Natural killer cell (primary cell): ENCODE data around the gene BAHCC1. TPM values are rescaled to one million over a fixed set of nuclear protein-coding genes. Genes with fewer than 3 reads are reported as not detected.

Experiments used
- ATAC-seq, 3 donors: fragments of 150-1000 bp in 2 of 3; fragments of 200-7000 bp in 1 of 3; cut with Tn5 transposase; 1 replicate in 1 of 3; 2 replicates in 2 of 3; pipeline ENCODE4 v1.10.0; 2021; ENCODE audit warnings: mild to moderate bottlenecking in 2 of 3, moderate library complexity in 2 of 3
- DNase-seq, 2 donors: peaks; one replicate each; pipeline versions ENCODE4 v3.0.0 to v3.0.0-alpha.2; 2013 to 2021; ENCODE audit warnings: mixed read lengths in 1 of 2
- H3K27ac ChIP-seq: one replicate; pipeline ENCODE4 v1.5.1; 2013; ENCODE audit warnings: mild to moderate bottlenecking, low read length
- H3K27me3 ChIP-seq: one replicate; pipeline ENCODE4 v1.6.1; 2013; ENCODE audit warnings: low read length; ENCODE audit not compliant: control insufficient read depth, insufficient read depth
- H3K36me3 ChIP-seq: one replicate; pipeline ENCODE4 v1.6.1; 2013; ENCODE audit warnings: low read length; ENCODE audit not compliant: control insufficient read depth, insufficient read depth
- H3K4me1 ChIP-seq: one replicate; pipeline ENCODE4 v1.6.1; 2013; ENCODE audit warnings: low read length; ENCODE audit not compliant: control insufficient read depth, insufficient read depth
- H3K4me3 ChIP-seq: one replicate; pipeline ENCODE4 v1.5.1; 2013; ENCODE audit warnings: low read length
- H3K9me3 ChIP-seq: one replicate; pipeline ENCODE4 v1.6.1; 2013; ENCODE audit warnings: low read length; ENCODE audit not compliant: control insufficient read depth, insufficient read depth
- H3K27ac Mint-ChIP-seq, 2 donors: one replicate each; pipeline ENCODE4 v1.8.0; 2022; ENCODE audit warnings: mild to moderate bottlenecking in 2 of 2, mixed read lengths in 2 of 2, moderate library complexity in 1 of 2
- H3K27me3 Mint-ChIP-seq, 2 donors: one replicate each; pipeline ENCODE4 v1.8.0; 2022; ENCODE audit warnings: low read depth in 2 of 2, mixed read lengths in 2 of 2
- H3K36me3 Mint-ChIP-seq: one replicate; pipeline ENCODE4 v1.8.0; 2022; ENCODE audit warnings: mixed read lengths
- H3K4me1 Mint-ChIP-seq, 2 donors: one replicate each; pipeline ENCODE4 v1.8.0; 2022; ENCODE audit warnings: mixed read lengths in 2 of 2
- H3K4me3 Mint-ChIP-seq: one replicate; pipeline ENCODE4 v1.8.0; 2022; ENCODE audit warnings: mild to moderate bottlenecking, moderate library complexity, mixed read lengths
- H3K9me3 Mint-ChIP-seq, 2 donors: one replicate each; pipeline ENCODE4 v1.8.0; 2022; ENCODE audit warnings: mixed read lengths in 2 of 2
- WGBS: methylation state at CpG from one replicate; pipeline ENCODE4 v1.1.7; 2013; ENCODE audit warnings: missing lambda C conversion rate; ENCODE audit not compliant: insufficient coverage; 5-methylcytosine and 5-hydroxymethylcytosine counted together
- intact Hi-C: fragments of 100-400 bp; cut with micrococcal nuclease; formaldehyde crosslinking; loops from one replicate; pipeline ENCODE4 v1.14.2; 2022
- total RNA-seq, 4 donors: library from RNA; stranded (reverse); fragments of 120-200 nt in 1 of 4; gene quantifications; one replicate each; pipeline versions ENCODE4 v1.2.3 to v1.2.4, GENCODE V29; 2013 to 2022
- TF ChIP-seq, protein P1 (sequence below): fragments of 200-600 bp; IDR thresholded peaks from one replicate; pipeline ENCODE4 v1.8.0; 2022; ENCODE audit warnings: antibody characterized with exemption

BAHCC1 gene
- total RNA-seq, 3 donors from 2014 or later (not counting 1 experiment from before 2014, with no cell fraction given) = 2.9 to 17.3 (median 5.7) TPM

DNA sequence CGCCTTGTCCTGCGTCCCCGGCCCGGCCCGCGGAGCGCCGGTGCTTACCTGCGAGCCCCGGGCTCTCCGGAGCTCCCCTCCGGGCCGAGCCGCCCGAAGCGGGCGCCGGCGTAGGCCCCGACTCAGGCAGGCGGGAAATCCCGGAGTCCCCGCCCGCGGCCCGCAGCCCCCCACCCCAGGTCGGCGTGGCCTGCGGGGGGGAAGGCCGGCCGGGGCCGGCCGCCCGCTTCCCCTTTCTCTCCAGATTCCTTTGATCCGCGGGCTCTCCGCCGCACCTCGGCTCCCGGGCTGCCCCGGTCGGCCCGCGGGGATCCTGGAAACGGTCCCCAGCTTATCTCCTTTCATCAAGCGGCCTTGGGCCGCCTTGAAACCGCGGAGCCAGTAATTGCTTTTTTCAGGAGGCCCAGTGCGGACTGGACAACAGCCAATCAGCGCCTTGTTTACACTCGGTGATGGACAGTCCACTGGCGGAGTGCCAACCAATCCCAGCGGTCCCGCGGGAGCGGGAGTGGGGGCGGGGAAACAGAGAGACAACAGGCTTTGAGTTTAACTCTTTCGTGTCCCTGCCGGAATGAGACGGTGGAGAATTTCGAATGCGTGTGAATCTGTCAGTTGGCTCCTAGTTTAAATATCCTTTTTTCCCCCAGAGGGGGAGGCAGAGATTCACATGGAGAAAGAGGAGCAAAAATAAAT lies 1.4 kb upstream of the BAHCC1 start:
- peak; percentile 33 to 59 (median 40) for ATAC-seq

GRCh38 chr17:81394377-81394920 lies 808 bp upstream of the BAHCC1 start:
- intact Hi-C loops = loop anchor here (2.0 kb wide), 1 partner anchor 48 kb away; no protein-coding TSS in a partner anchor
- H3K36me3 Mint-ChIP-seq = no peaks in the 10 kb centered on the region
- ATAC-seq (no peak), DNase-seq (no peak)
- Histone ChIP-seq H3K4me3 (no peak overlapping the region), H3K36me3 (no peaks in the 10 kb centered on the region), H3K9me3 (no peaks in the 10 kb centered on the region), H3K27me3 (peaks cover 46% of the 10 kb centered on the region), H3K4me1 (peaks cover 61% of the 10 kb centered on the region), H3K27ac (no peak overlapping the region)
- peak overlapping the region; percentile 94 for H3K4me3 Mint-ChIP-seq
- no peaks in the 10 kb centered on the region for H3K9me3 Mint-ChIP-seq
- WGBS = 6% methylated on average over 11 of the region's 16 CpGs
- H3K27me3 Mint-ChIP-seq = peaks cover 0 to 37% of the 10 kb centered on the region in 2 donors
- TF ChIP-seq, protein P1, sequence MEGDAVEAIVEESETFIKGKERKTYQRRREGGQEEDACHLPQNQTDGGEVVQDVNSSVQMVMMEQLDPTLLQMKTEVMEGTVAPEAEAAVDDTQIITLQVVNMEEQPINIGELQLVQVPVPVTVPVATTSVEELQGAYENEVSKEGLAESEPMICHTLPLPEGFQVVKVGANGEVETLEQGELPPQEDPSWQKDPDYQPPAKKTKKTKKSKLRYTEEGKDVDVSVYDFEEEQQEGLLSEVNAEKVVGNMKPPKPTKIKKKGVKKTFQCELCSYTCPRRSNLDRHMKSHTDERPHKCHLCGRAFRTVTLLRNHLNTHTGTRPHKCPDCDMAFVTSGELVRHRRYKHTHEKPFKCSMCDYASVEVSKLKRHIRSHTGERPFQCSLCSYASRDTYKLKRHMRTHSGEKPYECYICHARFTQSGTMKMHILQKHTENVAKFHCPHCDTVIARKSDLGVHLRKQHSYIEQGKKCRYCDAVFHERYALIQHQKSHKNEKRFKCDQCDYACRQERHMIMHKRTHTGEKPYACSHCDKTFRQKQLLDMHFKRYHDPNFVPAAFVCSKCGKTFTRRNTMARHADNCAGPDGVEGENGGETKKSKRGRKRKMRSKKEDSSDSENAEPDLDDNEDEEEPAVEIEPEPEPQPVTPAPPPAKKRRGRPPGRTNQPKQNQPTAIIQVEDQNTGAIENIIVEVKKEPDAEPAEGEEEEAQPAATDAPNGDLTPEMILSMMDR = no peak
- peaks cover 29 to 34% of the 10 kb centered on the region in 2 donors for H3K4me1 Mint-ChIP-seq
- H3K27ac Mint-ChIP-seq = peak overlapping the region; percentile 83 to 92

More for the DNA sequence above, 1.4 kb upstream of the BAHCC1 start:
- no peaks in the 10 kb centered on the region for H3K9me3 ChIP-seq
- peaks cover 26 to 31% of the 10 kb centered on the region in 2 donors for H3K4me1 Mint-ChIP-seq
- H3K4me3 Mint-ChIP-seq = peak overlapping the region; percentile 94
- H3K36me3 Mint-ChIP-seq = no peaks in the 10 kb centered on the region
- under 1% methylated on average over 63 of the region's 63 CpGs for WGBS
- intact Hi-C loops = loop anchor here (2.0 kb wide), 1 partner anchor 47 kb away; no protein-coding TSS in a partner anchor
- H3K27ac Mint-ChIP-seq = peak overlapping the region; percentile 83 to 92
- no peaks in the 10 kb centered on the region for H3K36me3 ChIP-seq
- no peaks in the 10 kb centered on the region for H3K9me3 Mint-ChIP-seq
- peak; percentile 54 to 75 for DNase-seq
- H3K4me3 ChIP-seq = no peak overlapping the region
- H3K27me3 ChIP-seq = peaks cover 44% of the 10 kb centered on the region
- peaks cover 58% of the 10 kb centered on the region for H3K4me1 ChIP-seq
- peaks cover 0 to 35% of the 10 kb centered on the region in 2 donors for H3K27me3 Mint-ChIP-seq
- H3K27ac ChIP-seq = no peak overlapping the region
- TF ChIP-seq, protein P1 = no peak

DNA sequence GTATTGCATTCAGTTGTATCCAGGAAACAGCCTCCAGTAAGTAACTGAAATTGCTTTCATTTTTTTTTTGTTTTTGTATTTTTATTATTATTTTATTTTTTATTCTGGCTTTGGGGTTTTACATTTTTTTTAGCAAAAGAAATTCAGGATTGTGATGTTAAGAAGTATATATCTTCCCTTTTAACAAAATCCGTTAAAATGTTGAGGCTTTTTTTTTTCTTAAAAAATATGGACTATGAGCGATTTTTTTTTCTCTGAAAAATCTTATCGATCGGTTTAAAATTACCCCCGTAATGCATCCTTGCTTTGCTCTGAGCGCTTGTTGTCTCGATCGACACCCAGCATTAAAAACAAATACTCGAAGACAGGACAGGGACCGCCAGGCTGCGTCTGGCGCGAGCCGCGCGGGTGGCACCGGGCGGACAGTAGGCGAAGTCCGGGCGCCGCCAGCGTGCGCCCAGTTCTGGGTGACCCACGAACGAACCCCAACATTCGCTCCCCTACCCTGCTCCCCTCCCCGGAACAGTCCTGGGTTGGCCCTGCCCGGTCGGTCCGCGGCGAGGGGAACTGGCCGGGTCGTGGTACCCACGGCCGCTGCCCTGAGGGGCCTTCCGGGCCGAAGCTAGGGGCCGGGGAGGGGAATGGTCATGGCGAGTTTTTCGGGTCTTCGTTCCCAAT lies 482 bp downstream of the BAHCC1 start:
- Mint-ChIP-seq H3K36me3 (no peaks in the 10 kb centered on the region), H3K4me3 (peak overlapping the region; percentile 94), H3K9me3 (no peaks in the 10 kb centered on the region), H3K4me1 (peaks cover 29 to 39% of the 10 kb centered on the region in 2 donors), H3K27ac (peak overlapping the region; percentile 86 to 92), H3K27me3 (peaks cover 0 to 43% of the 10 kb centered on the region in 2 donors)
- intact Hi-C loops = loop anchor here (1.0 to 5.0 kb wide), 3 partner anchors 49 to 1593 kb away; partner anchors contain the start of gene ACTG1
- Histone ChIP-seq H3K4me3 (peak overlapping the region; percentile 16), H3K27ac (no peak overlapping the region), H3K36me3 (no peaks in the 10 kb centered on the region), H3K4me1 (peaks cover 69% of the 10 kb centered on the region), H3K9me3 (no peaks in the 10 kb centered on the region), H3K27me3 (peaks cover 54% of the 10 kb centered on the region)
- 3% methylated on average over 42 of the region's 43 CpGs for WGBS
- no peak for ATAC-seq
- TF ChIP-seq, protein P1 = no peak
- DNase-seq = no peak
